ENCODE measurements around the gene ARFIP1.

GRCh38 chr4:152935143-152935542 is 155.4 kb downstream of the ARFIP1 start:
- TF ChIP-seq POLR2AphosphoS5 (IDR thresholded peaks at IDR 0.05; ENCODE audit: low read depth, low read length), result no peak
- no peak for TF ChIP-seq SIN3A (IDR thresholded peaks at IDR 0.05; ENCODE audit: borderline replicate concordance, insufficient read depth, low read length)

Data from PFSK-1 (cell line).